ENCODE results near the gene TIMM10. TPM values are rescaled to one million over a fixed set of nuclear protein-coding genes. Genes with fewer than 3 reads are reported as not detected.

The TIMM10 gene
- total RNA-seq, 1 donor from 2014 or later, result 19.1 TPM

DNA sequence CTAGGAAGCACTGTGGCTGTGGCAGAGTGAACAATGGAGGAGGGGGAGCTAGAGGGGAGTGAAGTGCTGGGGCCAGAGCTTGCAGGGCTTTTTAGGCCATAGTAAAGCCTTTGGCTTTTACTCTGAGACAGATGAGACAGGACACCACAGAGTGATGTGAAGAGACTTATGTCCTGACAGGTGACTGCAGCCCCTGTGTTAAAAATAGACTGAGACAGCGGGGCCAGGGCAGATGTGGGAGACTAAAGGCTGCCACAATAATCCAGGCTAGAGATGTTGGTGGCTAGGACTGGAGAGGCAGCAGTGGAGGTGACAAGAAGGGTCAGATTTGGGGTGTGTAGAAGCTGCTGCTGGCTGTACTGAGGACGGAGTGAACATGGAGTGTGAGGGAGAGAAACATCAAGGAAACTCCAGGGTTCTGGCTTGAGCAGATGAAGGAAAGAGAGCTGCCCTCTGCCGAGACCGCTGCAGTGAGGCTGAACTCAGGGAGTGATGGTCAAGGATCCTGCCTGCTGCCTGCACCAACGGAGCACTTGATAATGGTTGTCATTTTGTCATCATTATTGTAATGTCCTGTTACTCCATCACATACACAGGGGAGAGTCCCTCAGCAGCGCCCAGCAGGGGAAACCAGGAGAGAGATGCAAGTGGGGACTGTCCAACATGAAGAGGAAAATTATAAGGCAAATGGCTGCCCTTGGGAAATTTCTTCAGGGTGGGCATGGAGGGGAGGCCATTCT, 42.5 kb downstream of the TIMM10 start:
- H3K4me2 ChIP-seq, result no peak overlapping the region
- peaks cover 18% of the 10 kb centered on the region for H3K4me1 Mint-ChIP-seq
- H3K36me3 ChIP-seq, result no peaks in the 10 kb centered on the region
- H4K20me1 ChIP-seq (ENCODE audit: low read depth), result no peaks in the 10 kb centered on the region
- no peak overlapping the region for H3K27ac ChIP-seq
- H3K9me3 ChIP-seq (ENCODE audit: low read depth), result no peaks in the 10 kb centered on the region
- H3K9me3 Mint-ChIP-seq, result no peaks in the 10 kb centered on the region
- peaks cover 6% of the 10 kb centered on the region for H3K4me1 ChIP-seq
- no peak overlapping the region for H2AFZ ChIP-seq (replicated peaks)
- no peak overlapping the region for H3K27ac Mint-ChIP-seq
- H3K27me3 ChIP-seq, result peaks cover 22% of the 10 kb centered on the region
- no peak overlapping the region for H3K4me3 ChIP-seq
- no peaks in the 10 kb centered on the region for H3K79me2 ChIP-seq (ENCODE audit: low read depth)
- H3F3A ChIP-seq (ENCODE audit: low read depth), result peaks cover 7% of the 10 kb centered on the region
- DNase-seq (ENCODE audit: low spot score), result no peak
- H3K4me3 Mint-ChIP-seq, result no peak overlapping the region
- TF ChIP-seq EZH2phosphoT487 (IDR thresholded peaks at IDR 0.05) (no peak), CTCF (IDR thresholded peaks at IDR 0.05) (no peak), EZH2 (IDR thresholded peaks at IDR 0.05) (no peak)
- no peak overlapping the region for H3K9ac ChIP-seq
- H3K36me3 Mint-ChIP-seq, result no peaks in the 10 kb centered on the region
- peaks cover 19% of the 10 kb centered on the region for H3K27me3 Mint-ChIP-seq (ENCODE audit: insufficient read depth, low read depth)

DNA sequence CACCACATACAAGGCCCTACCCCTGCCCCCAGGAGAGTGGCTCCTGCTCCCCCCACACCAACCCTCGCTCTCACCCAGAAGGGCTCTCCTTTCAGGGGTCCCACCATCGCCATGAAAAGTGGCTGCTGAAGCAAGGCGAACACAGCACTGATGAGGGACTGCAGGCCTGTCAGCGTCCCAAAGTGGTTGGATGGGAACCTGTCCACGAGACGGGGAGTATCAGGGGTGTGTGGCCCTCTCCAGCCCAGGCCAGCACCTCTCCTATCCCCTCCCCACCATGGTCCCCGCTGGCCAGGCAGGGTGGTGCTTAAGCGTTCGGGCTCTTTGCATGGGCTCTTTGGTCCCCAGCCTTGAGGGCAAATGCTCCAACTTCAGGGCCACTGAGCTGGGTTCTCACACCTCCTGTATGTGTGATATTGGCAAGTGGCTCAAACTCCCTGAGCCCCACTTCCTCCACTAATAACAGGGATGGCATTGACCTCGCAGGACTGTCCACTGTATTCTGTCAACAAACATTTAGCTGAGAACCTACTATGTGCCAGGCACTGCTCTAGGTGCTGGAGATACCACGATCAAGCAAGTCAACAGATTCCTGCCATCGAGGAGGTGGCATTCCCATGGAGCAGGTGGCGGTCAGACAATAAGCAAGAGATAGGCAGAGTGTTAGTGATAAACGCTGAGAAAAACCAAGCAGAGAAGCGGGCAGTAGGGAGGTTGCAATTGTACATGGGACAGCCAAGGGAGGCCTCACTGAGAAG, 43.4 kb downstream of the TIMM10 start:
- no peak overlapping the region for H3K4me3 Mint-ChIP-seq
- DNase-seq (ENCODE audit: low spot score), result no peak
- Histone ChIP-seq H3K9ac (no peak overlapping the region), H3K4me2 (no peak overlapping the region), H3K27me3 (peaks cover 30% of the 10 kb centered on the region), H3K4me3 (no peak overlapping the region), H3K36me3 (no peaks in the 10 kb centered on the region), H3F3A (ENCODE audit: low read depth) (peaks cover 7% of the 10 kb centered on the region), H3K27ac (no peak overlapping the region), H4K20me1 (ENCODE audit: low read depth) (no peaks in the 10 kb centered on the region), H3K4me1 (peaks cover 6% of the 10 kb centered on the region), H3K9me3 (ENCODE audit: low read depth) (no peaks in the 10 kb centered on the region), H2AFZ (replicated peaks) (no peak overlapping the region), H3K79me2 (ENCODE audit: low read depth) (no peaks in the 10 kb centered on the region)
- H3K27me3 Mint-ChIP-seq (ENCODE audit: insufficient read depth, low read depth), result peaks cover 21% of the 10 kb centered on the region
- H3K27ac Mint-ChIP-seq, result no peak overlapping the region
- H3K36me3 Mint-ChIP-seq, result no peaks in the 10 kb centered on the region
- peaks cover 19% of the 10 kb centered on the region for H3K4me1 Mint-ChIP-seq
- no peaks in the 10 kb centered on the region for H3K9me3 Mint-ChIP-seq
- TF ChIP-seq CTCF (IDR thresholded peaks at IDR 0.05) (no peak), EZH2phosphoT487 (IDR thresholded peaks at IDR 0.05) (no peak), EZH2 (IDR thresholded peaks at IDR 0.05) (no peak)

- H4K20me1 ChIP-seq (ENCODE audit: low read depth), result peaks cover 8% of the 10 kb centered on the region
- DNase-seq (ENCODE audit: low spot score), result no peak
- peaks cover 6% of the 10 kb centered on the region for H3K4me1 ChIP-seq
- Mint-ChIP-seq H3K27ac (no peak overlapping the region), H3K36me3 (no peaks in the 10 kb centered on the region), H3K4me1 (peaks cover 34% of the 10 kb centered on the region), H3K27me3 (ENCODE audit: insufficient read depth, low read depth) (peaks cover 34% of the 10 kb centered on the region), H3K4me3 (no peak overlapping the region), H3K9me3 (no peaks in the 10 kb centered on the region)
- H3F3A ChIP-seq (ENCODE audit: low read depth), result peaks cover 23% of the 10 kb centered on the region
- no peaks in the 10 kb centered on the region for H3K9me3 ChIP-seq (ENCODE audit: low read depth)
- H3K4me2 ChIP-seq, result no peak overlapping the region
- H3K36me3 ChIP-seq, result no peaks in the 10 kb centered on the region
- TF ChIP-seq EZH2phosphoT487 (IDR thresholded peaks at IDR 0.05) (no peak), EZH2 (IDR thresholded peaks at IDR 0.05) (no peak), CTCF (IDR thresholded peaks at IDR 0.05) (no peak)
- no peak overlapping the region for H3K4me3 ChIP-seq
- no peak overlapping the region for H3K9ac ChIP-seq
- H2AFZ ChIP-seq (replicated peaks), result no peak overlapping the region
- no peaks in the 10 kb centered on the region for H3K79me2 ChIP-seq (ENCODE audit: low read depth)
- H3K27ac ChIP-seq, result no peak overlapping the region
- peaks cover 48% of the 10 kb centered on the region for H3K27me3 ChIP-seq
Observed at GRCh38 chr11:57485217-57485990, 45.1 kb downstream of the TIMM10 start.
